Kidney epithelial cell (primary cell): ENCODE data around the gene ZEB1. TPM values are rescaled to one million over a fixed set of nuclear protein-coding genes. Genes with fewer than 3 reads are reported as not detected.
"Not testable (repeated sequence)": the region's sequence is repeated elsewhere in the genome, so short reads cannot be mapped to it uniquely, and the experiment has no call there.

Experiments
- DNase-seq: peaks from one replicate; pipeline ENCODE4 v3.0.0-alpha.2; 2010; ENCODE audit warnings: low read depth
- H3K27me3 ChIP-seq: 2 replicates; pipeline ENCODE4 v1.6.0; 2011; ENCODE audit warnings: low read length; ENCODE audit not compliant: control insufficient read depth, insufficient read depth
- H3K36me3 ChIP-seq: 2 replicates; pipeline ENCODE4 v1.5.1; 2011; ENCODE audit warnings: low read length; ENCODE audit not compliant: control insufficient read depth, insufficient read depth
- H3K4me3 ChIP-seq: 2 replicates; pipeline ENCODE4 v1.5.1; 2011; ENCODE audit warnings: low read depth, mild to moderate bottlenecking, control low read depth, low read length
- total RNA-seq: library from RNA; depleted of rRNA; stranded (reverse); fragments of >200 nt; gene quantifications from 2 replicates; pipeline ENCODE4 v1.2.3, GENCODE V29; 2015
- TF ChIP-seq, protein P1 (sequence below): IDR thresholded peaks from 2 replicates; pipeline ENCODE4 v1.5.1; 2011; ENCODE audit warnings: mild to moderate bottlenecking, moderate library complexity, low read length, control low read depth, inconsistent platforms; ENCODE audit not compliant: insufficient read depth, poor library complexity, severe bottlenecking

Gene ZEB1
- total RNA-seq, 1 donor from 2014 or later = 10.8 TPM

GRCh38 chr10:31362023-31362641 lies 43.1 kb downstream of the ZEB1 start:
- H3K36me3 ChIP-seq = no peaks in the 10 kb centered on the region
- no peak for DNase-seq
- TF ChIP-seq, protein P1, sequence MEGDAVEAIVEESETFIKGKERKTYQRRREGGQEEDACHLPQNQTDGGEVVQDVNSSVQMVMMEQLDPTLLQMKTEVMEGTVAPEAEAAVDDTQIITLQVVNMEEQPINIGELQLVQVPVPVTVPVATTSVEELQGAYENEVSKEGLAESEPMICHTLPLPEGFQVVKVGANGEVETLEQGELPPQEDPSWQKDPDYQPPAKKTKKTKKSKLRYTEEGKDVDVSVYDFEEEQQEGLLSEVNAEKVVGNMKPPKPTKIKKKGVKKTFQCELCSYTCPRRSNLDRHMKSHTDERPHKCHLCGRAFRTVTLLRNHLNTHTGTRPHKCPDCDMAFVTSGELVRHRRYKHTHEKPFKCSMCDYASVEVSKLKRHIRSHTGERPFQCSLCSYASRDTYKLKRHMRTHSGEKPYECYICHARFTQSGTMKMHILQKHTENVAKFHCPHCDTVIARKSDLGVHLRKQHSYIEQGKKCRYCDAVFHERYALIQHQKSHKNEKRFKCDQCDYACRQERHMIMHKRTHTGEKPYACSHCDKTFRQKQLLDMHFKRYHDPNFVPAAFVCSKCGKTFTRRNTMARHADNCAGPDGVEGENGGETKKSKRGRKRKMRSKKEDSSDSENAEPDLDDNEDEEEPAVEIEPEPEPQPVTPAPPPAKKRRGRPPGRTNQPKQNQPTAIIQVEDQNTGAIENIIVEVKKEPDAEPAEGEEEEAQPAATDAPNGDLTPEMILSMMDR = no peak
- H3K27me3 ChIP-seq = no peaks in the 10 kb centered on the region
- no peak overlapping the region for H3K4me3 ChIP-seq

DNA sequence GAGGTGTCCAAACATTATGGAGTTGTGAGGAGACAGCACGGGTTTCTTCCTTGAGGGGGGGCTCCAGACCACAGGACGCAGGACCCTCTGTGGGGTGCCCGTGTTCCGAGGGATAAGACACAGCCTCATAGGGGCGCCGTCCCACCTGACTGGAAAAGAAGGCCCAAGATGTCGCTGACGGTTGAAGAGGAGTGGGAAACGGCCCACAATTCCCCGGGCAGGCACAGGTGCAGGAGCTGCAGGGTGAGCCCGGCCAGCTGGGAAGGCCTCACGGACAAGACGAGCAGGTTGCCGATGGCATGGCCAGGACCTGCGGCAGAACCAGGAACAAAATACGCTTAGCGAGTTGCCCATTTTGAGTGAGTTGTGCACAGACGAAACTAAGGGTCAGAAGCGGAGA lies 44.7 kb downstream of the ZEB1 start:
- not testable (repeated sequence) for H3K4me3 ChIP-seq, DNase-seq, H3K27me3 ChIP-seq, H3K36me3 ChIP-seq

GRCh38 chr10:31364238-31364637 lies 45.2 kb downstream of the ZEB1 start:
- H3K27me3 ChIP-seq, H3K4me3 ChIP-seq, DNase-seq, H3K36me3 ChIP-seq: not testable (repeated sequence)

DNA sequence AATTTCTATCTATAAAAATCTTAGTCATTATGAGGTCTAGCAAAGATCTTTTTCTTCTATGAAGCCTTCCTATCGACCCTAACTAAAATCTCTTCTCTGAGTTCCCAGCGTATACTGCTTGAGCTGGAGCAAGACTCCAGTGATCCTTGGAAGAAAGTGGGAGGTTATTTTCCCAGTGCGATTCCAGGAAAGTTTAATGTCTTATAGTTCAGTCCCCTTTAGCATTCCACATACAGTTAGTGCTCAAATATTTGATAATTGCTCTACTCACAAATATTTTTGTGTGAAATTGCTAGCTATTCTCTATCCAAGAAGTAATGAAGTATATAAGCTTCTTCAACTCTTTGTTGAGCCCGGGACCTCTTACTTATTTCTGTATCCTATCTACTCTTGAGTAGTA lies 47.7 kb downstream of the ZEB1 start:
- TF ChIP-seq, protein P1 = no peak

GRCh38 chr10:31368724-31369123 lies 49.7 kb downstream of the ZEB1 start:
- no peak for DNase-seq
- TF ChIP-seq, protein P1 = no peak
- H3K27me3 ChIP-seq = no peaks in the 10 kb centered on the region

More for the DNA sequence above, 47.7 kb downstream of the ZEB1 start:
- no peaks in the 10 kb centered on the region for H3K27me3 ChIP-seq
- H3K36me3 ChIP-seq = no peaks in the 10 kb centered on the region
- H3K4me3 ChIP-seq = no peak overlapping the region
- no peak for DNase-seq

DNA sequence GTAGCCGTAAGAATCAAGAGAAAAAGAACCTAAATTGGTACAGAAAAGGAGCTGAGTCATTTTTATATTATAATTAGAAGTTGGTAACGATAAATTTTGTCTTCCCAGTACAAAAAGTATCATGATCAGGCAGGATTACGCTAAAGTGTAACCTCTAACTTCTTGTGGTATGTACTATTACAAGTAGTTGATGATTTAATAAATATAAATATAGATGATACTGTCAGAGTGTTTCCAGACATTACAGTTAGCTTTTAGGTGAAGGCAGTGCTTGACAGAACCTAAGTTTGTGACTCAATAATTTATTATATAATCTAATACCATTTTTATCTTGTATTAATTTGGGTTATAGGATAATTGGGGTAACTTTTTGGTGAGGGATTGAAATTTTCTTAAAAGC lies 53.4 kb downstream of the ZEB1 start:
- H3K4me3 ChIP-seq = no peak overlapping the region
- TF ChIP-seq, protein P1 = no peak
- DNase-seq = no peak
- H3K27me3 ChIP-seq = no peaks in the 10 kb centered on the region
- H3K36me3 ChIP-seq = no peaks in the 10 kb centered on the region

More at GRCh38 chr10:31368724-31369123, 49.7 kb downstream of the ZEB1 start:
- Histone ChIP-seq H3K36me3 (no peaks in the 10 kb centered on the region), H3K4me3 (no peak overlapping the region)

DNA sequence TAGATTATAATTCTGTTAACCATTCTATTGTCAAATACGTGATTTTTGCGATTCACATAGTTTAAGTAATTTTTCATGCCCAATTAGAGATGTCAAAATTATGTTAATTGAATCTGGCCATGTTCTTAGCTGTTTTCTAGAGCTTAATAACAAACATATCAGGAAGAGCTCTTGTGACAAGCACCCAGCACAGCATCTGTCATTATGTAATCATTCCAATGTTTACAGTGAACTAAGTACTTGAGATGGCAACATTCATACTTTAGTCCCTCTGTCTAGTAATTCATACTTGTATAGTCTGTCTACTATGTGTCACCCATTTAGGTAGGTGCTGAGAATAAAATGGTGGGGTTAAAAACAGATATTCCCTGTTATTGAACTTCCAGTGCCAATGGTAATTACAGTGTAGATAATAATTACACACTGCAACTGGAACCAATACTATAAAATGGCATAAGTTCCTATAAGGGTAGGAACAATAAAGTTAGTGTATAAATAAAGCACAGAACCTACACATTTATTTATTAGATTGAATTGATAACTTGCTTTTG lies 55.2 kb downstream of the ZEB1 start:
- H3K27me3 ChIP-seq = no peaks in the 10 kb centered on the region
- no peak overlapping the region for H3K4me3 ChIP-seq
- no peak for DNase-seq
- TF ChIP-seq, protein P1 = no peak
- H3K36me3 ChIP-seq = no peaks in the 10 kb centered on the region
